HepG2 (cell line): ENCODE measurements around the gene MAP3K2. TPM values are rescaled to one million over a fixed set of nuclear protein-coding genes. Genes with fewer than 3 reads are reported as not detected.

ENCODE experiments used
- GTF3A ChIP-seq: sonication (generic); formaldehyde crosslinking; conservative IDR thresholded peaks from 2 replicates; pipeline ENCODE4 v1.4.0; 2020; ENCODE audit warnings: mild to moderate bottlenecking, missing genetic modification reagents
- HCFC1 ChIP-seq: fragments of 150-350 bp; IDR thresholded peaks from 2 replicates; pipeline ENCODE4 v1.6.1; 2014; ENCODE audit warnings: low read depth, low read length
- HIVEP1 ChIP-seq: sonication (generic); formaldehyde crosslinking; IDR thresholded peaks from 2 replicates; pipeline ENCODE4 v1.4.0; 2020; ENCODE audit warnings: mild to moderate bottlenecking, missing genetic modification reagents
- KDM5B ChIP-seq: sonication (generic); formaldehyde crosslinking; IDR thresholded peaks from 2 replicates; pipeline ENCODE4 v1.4.0; 2020; ENCODE audit warnings: missing genetic modification reagents, mild to moderate bottlenecking, borderline replicate concordance
- POLR2A ChIP-seq, 2 experiments: IDR thresholded peaks; 2 replicates each; pipeline ENCODE4 v1.6.1; 2011; ENCODE audit warnings: low read depth in 2 of 2, low read length in 2 of 2, mild to moderate bottlenecking in 1 of 2, moderate library complexity in 1 of 2; ENCODE audit not compliant: insufficient read depth in 1 of 2
- RFX1 ChIP-seq: fragments of 450-650 bp; IDR thresholded peaks from 2 replicates; pipeline ENCODE4 v1.6.1; 2017
- SAFB2 ChIP-seq: sonication (generic); formaldehyde crosslinking; IDR thresholded peaks from 2 replicates; pipeline ENCODE4 v1.5.1; 2020; ENCODE audit warnings: missing genetic modification reagents, low read depth, mild to moderate bottlenecking, borderline replicate concordance
- SYNCRIP ChIP-seq: fragments of 200-400 bp; formaldehyde crosslinking; IDR thresholded peaks from 2 replicates; pipeline ENCODE4 v1.6.1; 2018; ENCODE audit warnings: mild to moderate bottlenecking, low read depth, low read length; ENCODE audit not compliant: insufficient read depth
- ZBTB4 ChIP-seq: sonication (generic); formaldehyde crosslinking; IDR thresholded peaks from 2 replicates; pipeline ENCODE4 v1.4.0; 2020; ENCODE audit warnings: missing genetic modification reagents, mild to moderate bottlenecking, borderline replicate concordance
- ZNF333 ChIP-seq: sonication (generic); formaldehyde crosslinking; IDR thresholded peaks from 2 replicates; pipeline ENCODE4 v1.4.0; 2020; ENCODE audit warnings: mild to moderate bottlenecking, missing genetic modification reagents, borderline replicate concordance
- ZNF615 ChIP-seq: sonication (generic); formaldehyde crosslinking; IDR thresholded peaks from 2 replicates; pipeline ENCODE4 v1.5.0; 2020; ENCODE audit warnings: mild to moderate bottlenecking, missing genetic modification reagents, borderline replicate concordance
- ZNF670 ChIP-seq: sonication (generic); formaldehyde crosslinking; IDR thresholded peaks from 2 replicates; pipeline ENCODE4 v1.8.0; 2022; ENCODE audit warnings: mild to moderate bottlenecking, missing genetic modification reagents, borderline replicate concordance
- ZNF740 ChIP-seq: sonication (generic); formaldehyde crosslinking; IDR thresholded peaks from 2 replicates; pipeline ENCODE4 v1.4.0; 2020; ENCODE audit warnings: missing genetic modification reagents
- polyA plus RNA-seq, 8 experiments: library from polyadenylated mRNA; depleted of rRNA in 3 of 8; stranded (reverse) in 7 of 8; unstranded in 1 of 8; fragments of >200 nt; fragmentation: Illumina TruSeq in 4 of 8; extraction: Trizol in 4 of 8; gene quantifications; 2 replicates each; pipeline versions ENCODE4 v1.2.1 to v1.2.3, GENCODE V29; 2011 to 2016; ENCODE audit warnings: low read depth in 4 of 8, missing spikeins in 1 of 8, mixed read lengths in 1 of 8; ENCODE audit not compliant: insufficient read depth in 1 of 8
- total RNA-seq, 5 experiments: library from RNA; depleted of rRNA; stranded (reverse); fragments of >200 nt; fragmentation: Illumina TruSeq; extraction: Trizol; gene quantifications; 2 replicates each; pipeline ENCODE4 v1.2.3, GENCODE V29; 2016; ENCODE audit warnings: low read depth in 1 of 5
- TF ChIP-seq, protein P1 (sequence below): sonication (generic); formaldehyde crosslinking; conservative IDR thresholded peaks from 2 replicates; pipeline ENCODE4 v1.8.0; 2022; ENCODE audit warnings: mild to moderate bottlenecking, moderate library complexity, missing genetic modification reagents
- TF ChIP-seq, protein P2 (sequence below): sonication (generic); formaldehyde crosslinking; IDR thresholded peaks from 2 replicates; pipeline ENCODE4 v1.4.0; 2020; ENCODE audit warnings: missing genetic modification reagents
- TF ChIP-seq, protein P3 (sequence below): sonication (generic); formaldehyde crosslinking; IDR thresholded peaks from 2 replicates; pipeline ENCODE4 v1.8.1; 2023; ENCODE audit warnings: mild to moderate bottlenecking, missing genetic modification reagents

The MAP3K2 gene
- total and polyA plus RNA-seq, 2 of the 13 experiments (the other 11 are each of a cell fraction or from before 2014, with no cell fraction given): 12.2 to 37.2 TPM

DNA sequence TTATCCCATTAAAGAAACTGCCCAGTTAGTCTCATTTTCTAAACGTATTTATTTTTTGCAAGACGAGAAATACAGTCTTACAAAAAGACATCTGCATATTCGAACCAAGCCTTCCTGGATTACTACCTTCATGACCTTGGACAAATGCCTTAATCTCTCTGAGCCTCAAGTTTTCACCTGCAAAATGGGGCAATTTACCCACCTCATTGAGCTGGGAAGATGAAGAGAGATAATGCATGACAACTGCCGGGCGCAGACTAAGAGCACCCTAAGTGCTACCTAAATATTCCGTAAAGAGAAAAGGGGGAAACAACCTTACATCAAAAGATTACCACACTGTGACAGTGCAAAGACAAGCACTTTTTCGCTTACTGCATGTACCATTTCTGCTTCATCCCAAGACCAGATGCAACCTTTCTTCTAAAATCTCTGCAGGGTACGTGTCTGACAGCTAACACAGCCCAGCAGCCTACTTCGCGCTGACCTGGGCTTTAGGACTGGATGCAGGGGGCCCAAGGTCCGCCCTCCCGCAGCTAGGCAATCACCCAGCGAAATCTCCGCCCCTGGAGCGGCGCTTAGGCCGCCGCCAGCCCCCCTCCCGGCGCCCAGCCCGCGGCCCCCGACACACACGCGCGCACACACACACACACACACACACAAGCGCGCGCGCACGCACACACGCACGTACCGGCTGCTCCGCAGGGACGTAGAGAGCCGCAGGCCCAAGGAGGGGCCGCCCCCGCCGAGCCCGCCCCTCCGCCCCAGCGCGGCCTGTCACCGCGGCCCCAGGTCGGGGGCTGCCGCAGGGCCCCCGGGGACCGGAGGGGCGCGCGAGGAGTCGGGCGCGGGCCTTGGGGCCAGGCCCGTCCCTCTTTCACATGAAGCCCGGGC, 766 bp downstream of the MAP3K2 start (continued):
- TF ChIP-seq HCFC1 (0 out of 2 replicates have a peak, but pooled peaks have one; percentile 39), ZNF740 (CRISPR knock-in tag) (no peak), POLR2A (IDR thresholded peaks at IDR 0.05; ENCODE audit: insufficient read depth in 1 of 2, low read depth in 2 of 2, low read length in 2 of 2) (peak; percentile 49 to 68), SYNCRIP (no peak), GTF3A (no peak), ZNF333 (CRISPR knock-in tag) (no peak), HIVEP1 (peak; percentile 66; the same call in 1 of the 2 replicates), KDM5B (CRISPR knock-in tag) (no peak; the same call in 1 of the 2 replicates), ZNF615 (CRISPR knock-in tag) (no peak), RFX1 (no peak), ZNF670 (CRISPR knock-in tag) (no peak), SAFB2 (no peak), ZBTB4 (no peak)
- TF ChIP-seq, protein P1, sequence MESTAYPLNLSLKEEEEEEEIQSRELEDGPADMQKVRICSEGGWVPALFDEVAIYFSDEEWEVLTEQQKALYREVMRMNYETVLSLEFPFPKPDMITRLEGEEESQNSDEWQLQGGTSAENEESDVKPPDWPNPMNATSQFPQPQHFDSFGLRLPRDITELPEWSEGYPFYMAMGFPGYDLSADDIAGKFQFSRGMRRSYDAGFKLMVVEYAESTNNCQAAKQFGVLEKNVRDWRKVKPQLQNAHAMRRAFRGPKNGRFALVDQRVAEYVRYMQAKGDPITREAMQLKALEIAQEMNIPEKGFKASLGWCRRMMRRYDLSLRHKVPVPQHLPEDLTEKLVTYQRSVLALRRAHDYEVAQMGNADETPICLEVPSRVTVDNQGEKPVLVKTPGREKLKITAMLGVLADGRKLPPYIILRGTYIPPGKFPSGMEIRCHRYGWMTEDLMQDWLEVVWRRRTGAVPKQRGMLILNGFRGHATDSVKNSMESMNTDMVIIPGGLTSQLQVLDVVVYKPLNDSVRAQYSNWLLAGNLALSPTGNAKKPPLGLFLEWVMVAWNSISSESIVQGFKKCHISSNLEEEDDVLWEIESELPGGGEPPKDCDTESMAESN (CRISPR knock-in tag): peak; percentile 72; the same call in 1 of the 2 replicates
- TF ChIP-seq, protein P2, sequence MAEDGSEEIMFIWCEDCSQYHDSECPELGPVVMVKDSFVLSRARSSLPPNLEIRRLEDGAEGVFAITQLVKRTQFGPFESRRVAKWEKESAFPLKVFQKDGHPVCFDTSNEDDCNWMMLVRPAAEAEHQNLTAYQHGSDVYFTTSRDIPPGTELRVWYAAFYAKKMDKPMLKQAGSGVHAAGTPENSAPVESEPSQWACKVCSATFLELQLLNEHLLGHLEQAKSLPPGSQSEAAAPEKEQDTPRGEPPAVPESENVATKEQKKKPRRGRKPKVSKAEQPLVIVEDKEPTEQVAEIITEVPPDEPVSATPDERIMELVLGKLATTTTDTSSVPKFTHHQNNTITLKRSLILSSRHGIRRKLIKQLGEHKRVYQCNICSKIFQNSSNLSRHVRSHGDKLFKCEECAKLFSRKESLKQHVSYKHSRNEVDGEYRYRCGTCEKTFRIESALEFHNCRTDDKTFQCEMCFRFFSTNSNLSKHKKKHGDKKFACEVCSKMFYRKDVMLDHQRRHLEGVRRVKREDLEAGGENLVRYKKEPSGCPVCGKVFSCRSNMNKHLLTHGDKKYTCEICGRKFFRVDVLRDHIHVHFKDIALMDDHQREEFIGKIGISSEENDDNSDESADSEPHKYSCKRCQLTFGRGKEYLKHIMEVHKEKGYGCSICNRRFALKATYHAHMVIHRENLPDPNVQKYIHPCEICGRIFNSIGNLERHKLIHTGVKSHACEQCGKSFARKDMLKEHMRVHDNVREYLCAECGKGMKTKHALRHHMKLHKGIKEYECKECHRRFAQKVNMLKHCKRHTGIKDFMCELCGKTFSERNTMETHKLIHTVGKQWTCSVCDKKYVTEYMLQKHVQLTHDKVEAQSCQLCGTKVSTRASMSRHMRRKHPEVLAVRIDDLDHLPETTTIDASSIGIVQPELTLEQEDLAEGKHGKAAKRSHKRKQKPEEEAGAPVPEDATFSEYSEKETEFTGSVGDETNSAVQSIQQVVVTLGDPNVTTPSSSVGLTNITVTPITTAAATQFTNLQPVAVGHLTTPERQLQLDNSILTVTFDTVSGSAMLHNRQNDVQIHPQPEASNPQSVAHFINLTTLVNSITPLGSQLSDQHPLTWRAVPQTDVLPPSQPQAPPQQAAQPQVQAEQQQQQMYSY: peak; percentile 0; the same call in 1 of the 2 replicates
- TF ChIP-seq, protein P3, sequence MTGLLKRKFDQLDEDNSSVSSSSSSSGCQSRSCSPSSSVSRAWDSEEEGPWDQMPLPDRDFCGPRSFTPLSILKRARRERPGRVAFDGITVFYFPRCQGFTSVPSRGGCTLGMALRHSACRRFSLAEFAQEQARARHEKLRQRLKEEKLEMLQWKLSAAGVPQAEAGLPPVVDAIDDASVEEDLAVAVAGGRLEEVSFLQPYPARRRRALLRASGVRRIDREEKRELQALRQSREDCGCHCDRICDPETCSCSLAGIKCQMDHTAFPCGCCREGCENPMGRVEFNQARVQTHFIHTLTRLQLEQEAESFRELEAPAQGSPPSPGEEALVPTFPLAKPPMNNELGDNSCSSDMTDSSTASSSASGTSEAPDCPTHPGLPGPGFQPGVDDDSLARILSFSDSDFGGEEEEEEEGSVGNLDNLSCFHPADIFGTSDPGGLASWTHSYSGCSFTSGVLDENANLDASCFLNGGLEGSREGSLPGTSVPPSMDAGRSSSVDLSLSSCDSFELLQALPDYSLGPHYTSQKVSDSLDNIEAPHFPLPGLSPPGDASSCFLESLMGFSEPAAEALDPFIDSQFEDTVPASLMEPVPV (CRISPR knock-in tag): peak; percentile 64; the same call in 1 of the 2 replicates
